Adrenal gland (tissue), 12 donors: ENCODE measurements around the gene TOR1B. TPM values are rescaled to one million over a fixed set of nuclear protein-coding genes. Genes with fewer than 3 reads are reported as not detected.

ENCODE experiments used
- DNase-seq, 7 donors: peaks; one replicate each; pipeline ENCODE4 v3.0.0-alpha.2; 2019 to 2020
- H3K27ac ChIP-seq, 5 donors: fragments of 200-600 bp; sonication (generic) in 4 of 5; 1 replicate in 3 of 5; 2 replicates in 2 of 5; pipeline versions ENCODE4 v1.5.1 to v1.8.0; 2016 to 2020; ENCODE audit warnings: mild to moderate bottlenecking in 1 of 5
- H3K27me3 ChIP-seq: fragments of 200-600 bp; 2 replicates; pipeline ENCODE4 v1.8.0; 2021
- H3K36me3 ChIP-seq, 2 donors: fragments of 200-600 bp; replicated peaks in 1 of 2; 1 replicate in 1 of 2; 2 replicates in 1 of 2; pipeline versions ENCODE4 v1.5.1 to v1.8.0; 2018 to 2022
- H3K4me1 ChIP-seq, 2 donors: fragments of 200-600 bp; replicated peaks in 1 of 2; 1 replicate in 1 of 2; 2 replicates in 1 of 2; pipeline versions ENCODE4 v1.5.1 to v1.8.0; 2018 to 2021
- H3K4me3 ChIP-seq, 4 donors: fragments of 200-600 bp; sonication (generic) in 3 of 4; one replicate each; pipeline ENCODE4 v1.5.1; 2016 to 2018
- H3K9me3 ChIP-seq, 3 donors: fragments of 200-600 bp; sonication (generic) in 1 of 3; replicated peaks in 1 of 3; 1 replicate in 2 of 3; 2 replicates in 1 of 3; pipeline versions ENCODE4 v1.5.1 to v1.8.0; 2016 to 2021
- POLR2A ChIP-seq, 2 donors: fragments of 450-650 bp; IDR thresholded peaks; one replicate each; pipeline ENCODE4 v1.6.1; 2017; ENCODE audit warnings: antibody characterized with exemption in 2 of 2, mild to moderate bottlenecking in 2 of 2, moderate library complexity in 1 of 2
- WGBS, 4 donors: extraction: QIAGEN DNeasy Blood & Tissue Kit in 2 of 4; methylation state at CpG; one replicate each; pipeline versions ENCODE4 v1.1.5 to v1.1.7; 2013 to 2017; 5-methylcytosine and 5-hydroxymethylcytosine counted together
- intact Hi-C, 2 donors: fragments of 100-400 bp; cut with DNase I; formaldehyde crosslinking; loops; one replicate each; pipeline versions ENCODE4 v1.14.1 to v1.15.0; 2022 to 2023
- polyA plus RNA-seq, 3 donors: library from polyadenylated mRNA; stranded (reverse); fragments of 200-250 nt in 2 of 3; fragments of 350-450 nt in 1 of 3; fragmentation: Illumina TruSeq in 1 of 3; extraction: RNeasy Lipid Tissue Mini Kit (QIAGEN cat#74804) in 1 of 3; gene quantifications; one replicate each; pipeline ENCODE4 v1.2.3, GENCODE V29; 2013 to 2014
- total RNA-seq, 9 donors: library from RNA; depleted of rRNA in 4 of 9; stranded (reverse); fragments of >200 nt in 4 of 9; fragments of 120-200 nt in 1 of 9; fragmentation: NEBNext Ultra II Directional in 1 of 9; extraction: Animal tissue kit (Norgen Biotek cat#: 25700) in 1 of 9; gene quantifications; one replicate each; pipeline versions ENCODE4 v1.1.0 to v1.2.4, GENCODE V29; 2013 to 2023
- TF ChIP-seq, protein P1 (sequence below), 6 experiments: fragments of 450-650 bp in 4 of 6; fragments of 200-600 bp in 2 of 6; sonication (generic) in 1 of 6; IDR thresholded peaks; 1 replicate in 5 of 6; 2 replicates in 1 of 6; pipeline versions ENCODE4 v1.5.1 to v1.8.0; 2016 to 2021; ENCODE audit warnings: antibody characterized with exemption in 6 of 6, mild to moderate bottlenecking in 2 of 6, moderate library complexity in 1 of 6
- donor health status: healthy with polysubstance abuse.
- donor health status: Bipolar disorder and iron deficiency.
- donor health status: DM: yes; HTN: yes; CAD: no.
- donor health status: DM: no; HTN: no; CAD: no.
- donor health status: DM: no; HTN: no; CAD: no.
- donor health status: DM: yes; HTN: yes; CAD: no.

Gene TOR1B
- total and polyA plus RNA-seq, 12 donors = 9.8 to 36.3 (median 25.4) TPM

DNA sequence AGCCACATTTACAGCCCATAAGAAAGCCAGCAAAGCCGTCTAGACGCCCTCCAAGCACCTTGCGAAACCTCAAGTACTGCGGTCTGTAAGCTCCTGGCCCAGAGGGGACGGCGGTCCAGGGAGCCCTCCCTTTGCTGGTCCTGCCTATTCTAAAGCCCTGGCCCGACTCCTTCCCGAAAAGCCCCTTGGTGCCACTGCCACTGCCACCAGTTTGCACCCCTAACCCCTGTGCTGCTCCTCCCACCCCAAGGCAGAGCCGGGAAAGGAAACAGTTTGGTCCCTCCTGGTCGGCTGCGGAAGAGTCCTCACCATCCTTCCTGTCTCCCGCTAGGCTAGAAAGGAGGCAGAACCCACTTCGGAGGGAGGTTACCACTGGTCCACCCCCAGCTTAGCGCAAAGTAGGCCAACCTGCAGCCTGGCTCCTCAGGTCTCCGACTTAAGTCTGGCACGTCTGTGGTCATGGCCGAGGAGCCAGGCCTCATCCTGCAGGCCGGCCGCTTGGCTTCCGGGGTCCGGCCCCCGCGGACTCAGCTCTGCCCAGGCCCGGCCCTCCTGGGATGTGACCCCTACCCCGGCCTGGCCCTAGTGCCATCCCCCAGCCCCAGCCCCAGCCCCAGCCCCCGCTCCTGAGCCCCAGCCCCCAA, 20.0 kb downstream of the TOR1B start:
- DNase-seq = peak in 3 of 7 donors; percentile 25 to 42 (median 37)
- Histone ChIP-seq H3K4me1 (peaks cover 7 to 8% of the 10 kb centered on the region in 2 donors), H3K9me3 (no peaks in the 10 kb centered on the region), H3K27me3 (no peaks in the 10 kb centered on the region), H3K4me3 (peak overlapping the region in 2 of 4 donors; percentile 62 to 92), H3K27ac (peak overlapping the region in 3 of 5 donors; percentile 17 to 85 (median 76)), H3K36me3 (peaks cover 0 to 50% of the 10 kb centered on the region in 2 donors)
- 17 to 65% (median 28%) methylated on average over 5 to 26 of the region's 26 CpGs for WGBS, 4 donors
- TF ChIP-seq, protein P1, sequence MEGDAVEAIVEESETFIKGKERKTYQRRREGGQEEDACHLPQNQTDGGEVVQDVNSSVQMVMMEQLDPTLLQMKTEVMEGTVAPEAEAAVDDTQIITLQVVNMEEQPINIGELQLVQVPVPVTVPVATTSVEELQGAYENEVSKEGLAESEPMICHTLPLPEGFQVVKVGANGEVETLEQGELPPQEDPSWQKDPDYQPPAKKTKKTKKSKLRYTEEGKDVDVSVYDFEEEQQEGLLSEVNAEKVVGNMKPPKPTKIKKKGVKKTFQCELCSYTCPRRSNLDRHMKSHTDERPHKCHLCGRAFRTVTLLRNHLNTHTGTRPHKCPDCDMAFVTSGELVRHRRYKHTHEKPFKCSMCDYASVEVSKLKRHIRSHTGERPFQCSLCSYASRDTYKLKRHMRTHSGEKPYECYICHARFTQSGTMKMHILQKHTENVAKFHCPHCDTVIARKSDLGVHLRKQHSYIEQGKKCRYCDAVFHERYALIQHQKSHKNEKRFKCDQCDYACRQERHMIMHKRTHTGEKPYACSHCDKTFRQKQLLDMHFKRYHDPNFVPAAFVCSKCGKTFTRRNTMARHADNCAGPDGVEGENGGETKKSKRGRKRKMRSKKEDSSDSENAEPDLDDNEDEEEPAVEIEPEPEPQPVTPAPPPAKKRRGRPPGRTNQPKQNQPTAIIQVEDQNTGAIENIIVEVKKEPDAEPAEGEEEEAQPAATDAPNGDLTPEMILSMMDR (IDR thresholded peaks at IDR 0.05) = no peak
- intact Hi-C loops = no loop called here

DNA sequence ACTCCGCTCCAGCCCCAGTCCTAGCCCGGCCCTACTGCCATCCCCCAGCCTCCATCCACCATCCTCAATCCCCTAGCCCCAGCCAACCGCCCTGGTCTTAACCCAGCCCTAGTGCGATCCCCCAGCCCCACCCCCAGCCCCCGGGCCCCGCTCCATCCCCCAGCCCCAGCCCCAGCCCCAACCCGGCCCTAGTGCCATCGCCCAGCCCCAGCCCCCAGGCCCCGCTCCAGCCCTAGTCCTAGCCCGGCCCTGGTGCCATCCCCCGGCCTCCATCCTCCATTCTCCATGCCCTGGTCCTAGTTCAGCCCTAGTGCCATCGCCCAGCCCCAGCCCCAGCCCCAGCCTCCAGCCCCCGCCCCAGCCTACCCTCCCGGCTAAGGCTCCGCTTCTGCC, 20.6 kb downstream of the TOR1B start:
- H3K27me3 ChIP-seq = no peaks in the 10 kb centered on the region
- TF ChIP-seq, protein P1 (IDR thresholded peaks at IDR 0.05) = no peak
- no peak for TF ChIP-seq POLR2A (IDR thresholded peaks at IDR 0.05)
- peak overlapping the region in 4 of 5 donors; percentile 69 to 85 (median 79) for H3K27ac ChIP-seq
- DNase-seq = peak in 2 of 7 donors; percentile 14 to 39
- H3K9me3 ChIP-seq = no peaks in the 10 kb centered on the region
- peaks cover 7 to 8% of the 10 kb centered on the region in 2 donors for H3K4me1 ChIP-seq
- peak overlapping the region in 3 of 4 donors; percentile 62 to 98 (median 92) for H3K4me3 ChIP-seq
- intact Hi-C loops = no loop called here
- H3K36me3 ChIP-seq = peaks cover 0 to 50% of the 10 kb centered on the region in 2 donors
- 0 to 20% (median 0%) methylated on average over 1 to 14 of the region's 15 CpGs for WGBS, 4 donors

DNA sequence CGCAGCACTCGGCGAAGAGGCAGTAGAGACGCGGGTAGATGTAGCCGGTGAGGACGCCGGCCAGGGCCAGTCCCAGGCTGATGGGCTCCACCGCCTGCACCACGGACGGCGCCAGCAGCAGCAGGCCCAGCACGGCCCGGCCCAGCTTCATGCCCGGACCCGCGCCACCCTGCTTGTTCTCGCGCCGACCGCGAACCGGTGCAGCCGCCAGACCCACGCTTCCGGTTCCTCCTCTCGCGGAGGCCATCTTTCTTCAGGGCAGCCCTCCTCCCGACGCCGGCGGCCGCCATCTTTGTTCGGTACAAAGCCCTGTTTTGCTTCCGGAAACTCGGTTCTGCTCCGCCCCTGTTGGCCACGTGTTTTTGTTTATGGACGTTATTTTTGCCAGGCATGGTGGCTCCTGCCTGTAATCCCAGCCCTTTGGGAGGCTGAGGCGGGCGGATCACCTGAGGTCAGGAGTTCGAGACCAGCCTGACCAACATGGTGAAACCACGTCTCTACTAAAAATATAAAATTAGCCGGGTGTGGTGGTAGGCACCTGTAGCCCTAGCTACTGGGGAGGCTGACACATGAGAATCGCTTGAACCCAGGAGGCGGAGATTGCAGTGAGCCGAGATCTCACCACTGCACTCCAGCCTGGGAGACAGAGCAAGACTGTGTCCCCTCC, 21.1 kb downstream of the TOR1B start, which contains the start of gene TOR1A:
Gene TOR1A (minus strand): TSS at position 202 of the 667 bp plus-strand sequence. CDS start 51 bp downstream, at position 151.
- intact Hi-C loops = no loop called here
- Histone ChIP-seq H3K4me1 (peaks cover 7 to 8% of the 10 kb centered on the region in 2 donors), H3K36me3 (peaks cover 0 to 50% of the 10 kb centered on the region in 2 donors), H3K27me3 (no peaks in the 10 kb centered on the region), H3K4me3 (peak within 1 kb of the TSS in 3 of 4 donors; percentile 62 to 98 (median 92)), H3K27ac (peak within 1 kb of the TSS in 4 of 5 donors; percentile 69 to 85 (median 79)), H3K9me3 (no peaks in the 10 kb centered on the region)
- DNase-seq = peak; percentile 93 to 98 (median 96)
- TF ChIP-seq, protein P1 (IDR thresholded peaks at IDR 0.05) = no peak
- peak; percentile 17 to 71 for TF ChIP-seq POLR2A (IDR thresholded peaks at IDR 0.05)
- 4 to 7% (median 4%) methylated on average over 26 to 47 of the region's 47 CpGs for WGBS, 4 donors

DNA sequence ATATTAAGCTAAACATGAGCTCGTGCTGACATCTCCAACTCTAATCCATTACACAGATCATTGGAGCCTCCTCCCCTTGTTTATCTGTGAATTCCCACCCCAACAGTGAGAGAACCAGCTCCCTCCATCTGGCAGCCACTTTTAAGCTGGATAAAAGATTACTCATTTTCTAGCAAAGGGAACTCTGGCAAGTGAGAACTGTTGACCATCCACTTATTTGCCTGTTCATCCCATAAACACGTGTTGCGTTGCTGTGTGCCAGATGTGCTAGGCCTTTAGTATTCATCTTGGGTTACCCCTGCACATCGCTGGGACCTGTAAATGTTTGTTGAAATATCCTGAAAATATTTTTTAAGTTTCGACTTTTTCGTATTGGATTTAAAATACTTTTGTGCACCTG, 23.4 kb downstream of the TOR1B start:
- 81 to 86% (median 84%) methylated on average over 6 of the region's 6 CpGs for WGBS, 4 donors
- peaks cover 0 to 54% of the 10 kb centered on the region in 2 donors for H3K36me3 ChIP-seq

More for the DNA sequence above, 23.4 kb downstream of the TOR1B start:
- Histone ChIP-seq H3K27me3 (no peaks in the 10 kb centered on the region), H3K4me3 (no peak overlapping the region), H3K4me1 (peaks cover 7 to 8% of the 10 kb centered on the region in 2 donors), H3K27ac (no peak overlapping the region), H3K9me3 (no peaks in the 10 kb centered on the region)
- no peak for TF ChIP-seq POLR2A (IDR thresholded peaks at IDR 0.05)
- TF ChIP-seq, protein P1 (IDR thresholded peaks at IDR 0.05) = no peak
- no peak for DNase-seq
- intact Hi-C loops = no loop called here
